HUES64 (cell line): ENCODE data around the gene MRFAP1L1.
"Not testable (repeated sequence)": the region's sequence is repeated elsewhere in the genome, so short reads cannot be mapped to it uniquely, and the experiment has no call there.

Experiments used
- H3K27ac ChIP-seq: 2 replicates; pipeline ENCODE4 v1.7.0; 2013; ENCODE audit warnings: low read depth, low read length, inconsistent platforms
- H3K27me3 ChIP-seq: 2 replicates; pipeline ENCODE4 v1.6.1; 2013; ENCODE audit warnings: mild to moderate bottlenecking, low read length; ENCODE audit not compliant: insufficient read depth
- H3K36me3 ChIP-seq: 2 replicates; pipeline ENCODE4 v1.6.1; 2013; ENCODE audit warnings: mild to moderate bottlenecking, low read length; ENCODE audit not compliant: insufficient read depth
- H3K4me1 ChIP-seq: 2 replicates; pipeline ENCODE4 v1.6.1; 2013; ENCODE audit warnings: mild to moderate bottlenecking, low read length, moderate library complexity; ENCODE audit not compliant: insufficient read depth
- H3K4me3 ChIP-seq: 2 replicates; pipeline ENCODE4 v1.5.1; 2013; ENCODE audit warnings: mild to moderate bottlenecking, low read length, moderate library complexity
- H3K9ac ChIP-seq: 2 replicates; pipeline ENCODE4 v1.6.1; 2013; ENCODE audit warnings: mild to moderate bottlenecking, low read depth, low read length
- H3K9me3 ChIP-seq: 2 replicates; pipeline ENCODE4 v1.6.1; 2013; ENCODE audit warnings: low read depth, low read length; ENCODE audit not compliant: insufficient read depth
- WGBS: fragments of 150-250, 120-280 bp; methylation state at CpG from one replicate; pipeline ENCODE4 v1.1.7; 2013; ENCODE audit warnings: missing lambda C conversion rate; 5-methylcytosine and 5-hydroxymethylcytosine counted together

MRFAP1L1 gene

GRCh38 chr4:6733358-6734164 is 23.9 kb upstream of the MRFAP1L1 start:
- H3K36me3 ChIP-seq, result no peaks in the 10 kb centered on the region
- no peak overlapping the region for H3K27ac ChIP-seq
- no peak overlapping the region for H3K4me3 ChIP-seq
- H3K4me1 ChIP-seq, result no peaks in the 10 kb centered on the region; the same call in 1 of the 2 replicates
- 90% methylated on average over 27 of the region's 27 CpGs for WGBS
- no peaks in the 10 kb centered on the region for H3K27me3 ChIP-seq
- H3K9me3 ChIP-seq, result no peaks in the 10 kb centered on the region
- H3K9ac ChIP-seq, result no peak overlapping the region

DNA sequence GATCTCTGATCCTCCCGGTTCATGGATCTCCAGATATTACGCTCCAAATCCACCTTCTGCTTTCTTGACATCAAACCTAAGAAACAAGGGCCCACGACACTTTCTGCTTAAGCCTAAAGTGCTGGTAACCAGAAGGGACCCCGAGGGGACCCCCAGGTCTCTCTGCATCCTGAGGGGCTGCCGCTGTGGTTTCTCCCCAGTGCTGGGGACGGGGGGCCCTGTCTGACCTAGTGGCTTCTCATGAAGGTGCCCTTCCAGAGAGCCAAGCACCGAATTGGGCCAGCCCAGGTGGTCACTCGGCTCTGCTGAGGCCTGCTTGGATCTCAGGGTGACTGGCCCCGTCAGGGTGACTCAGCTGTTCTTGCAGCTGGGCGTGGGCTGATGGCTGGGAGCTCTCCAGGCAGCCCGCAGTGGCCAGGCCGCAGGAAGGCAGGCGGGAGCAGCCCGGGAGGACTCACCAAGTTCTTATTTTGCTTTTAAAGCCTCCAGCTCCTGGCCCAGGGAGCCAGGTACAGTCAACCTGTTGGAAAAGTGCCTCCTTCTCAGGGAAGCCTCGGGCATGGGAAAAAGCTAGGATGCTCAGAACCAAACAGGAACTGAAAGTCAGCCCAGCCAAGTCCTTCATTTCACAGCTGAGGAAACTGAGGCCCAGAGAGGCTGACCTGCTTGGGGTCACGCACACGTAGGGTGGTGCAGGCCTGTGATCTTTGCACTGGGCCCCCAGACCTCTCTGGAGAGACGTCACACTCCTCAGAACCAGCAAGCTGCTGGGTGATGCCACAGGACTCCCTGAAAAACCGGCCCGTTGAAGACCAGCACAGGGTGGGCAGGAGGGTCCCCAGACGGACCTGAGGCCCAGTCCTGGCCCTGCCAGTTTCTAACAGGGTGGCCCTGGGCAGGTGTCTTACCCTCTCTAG is 23.0 kb upstream of the MRFAP1L1 start:
- Histone ChIP-seq H3K27me3 (no peaks in the 10 kb centered on the region), H3K4me3 (no peak overlapping the region), H3K4me1 (peaks cover 6% of the 10 kb centered on the region; the same call in 1 of the 2 replicates), H3K9me3 (no peaks in the 10 kb centered on the region), H3K27ac (no peak overlapping the region), H3K36me3 (no peaks in the 10 kb centered on the region), H3K9ac (no peak overlapping the region)
- 88% methylated on average over 21 of the region's 21 CpGs for WGBS

GRCh38 chr4:6731780-6732179 is 22.1 kb upstream of the MRFAP1L1 start:
- Histone ChIP-seq H3K9me3 (no peaks in the 10 kb centered on the region), H3K27me3 (no peaks in the 10 kb centered on the region), H3K9ac (no peak overlapping the region), H3K36me3 (no peaks in the 10 kb centered on the region), H3K4me3 (no peak overlapping the region), H3K4me1 (peaks cover 6% of the 10 kb centered on the region; the same call in 1 of the 2 replicates), H3K27ac (no peak overlapping the region)
- 90% methylated on average over 6 of the region's 6 CpGs for WGBS

DNA sequence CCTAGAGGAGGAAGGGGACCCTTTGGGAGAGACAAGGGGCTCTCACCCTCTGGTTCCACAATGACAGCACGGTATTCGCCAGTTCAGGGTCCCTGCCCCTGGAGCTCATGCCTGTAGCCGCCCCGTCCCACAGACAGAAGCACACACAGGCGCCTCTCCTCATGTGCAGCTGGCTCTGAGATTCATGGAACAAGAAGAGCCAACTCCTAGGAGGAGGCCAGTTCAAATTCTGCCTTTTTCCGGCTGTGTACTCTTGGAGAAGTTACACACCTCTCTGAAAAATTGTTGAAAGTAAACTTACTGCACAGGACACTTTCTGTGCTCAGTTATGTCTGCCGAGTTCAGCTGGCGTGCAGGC is 21.6 kb upstream of the MRFAP1L1 start:
- Histone ChIP-seq H3K4me1 (peaks cover 6% of the 10 kb centered on the region; the same call in 1 of the 2 replicates), H3K9ac (no peak overlapping the region), H3K36me3 (no peaks in the 10 kb centered on the region), H3K27ac (no peak overlapping the region), H3K9me3 (no peaks in the 10 kb centered on the region), H3K27me3 (no peaks in the 10 kb centered on the region), H3K4me3 (no peak overlapping the region)
- WGBS, result 94% methylated on average over 8 of the region's 8 CpGs

DNA sequence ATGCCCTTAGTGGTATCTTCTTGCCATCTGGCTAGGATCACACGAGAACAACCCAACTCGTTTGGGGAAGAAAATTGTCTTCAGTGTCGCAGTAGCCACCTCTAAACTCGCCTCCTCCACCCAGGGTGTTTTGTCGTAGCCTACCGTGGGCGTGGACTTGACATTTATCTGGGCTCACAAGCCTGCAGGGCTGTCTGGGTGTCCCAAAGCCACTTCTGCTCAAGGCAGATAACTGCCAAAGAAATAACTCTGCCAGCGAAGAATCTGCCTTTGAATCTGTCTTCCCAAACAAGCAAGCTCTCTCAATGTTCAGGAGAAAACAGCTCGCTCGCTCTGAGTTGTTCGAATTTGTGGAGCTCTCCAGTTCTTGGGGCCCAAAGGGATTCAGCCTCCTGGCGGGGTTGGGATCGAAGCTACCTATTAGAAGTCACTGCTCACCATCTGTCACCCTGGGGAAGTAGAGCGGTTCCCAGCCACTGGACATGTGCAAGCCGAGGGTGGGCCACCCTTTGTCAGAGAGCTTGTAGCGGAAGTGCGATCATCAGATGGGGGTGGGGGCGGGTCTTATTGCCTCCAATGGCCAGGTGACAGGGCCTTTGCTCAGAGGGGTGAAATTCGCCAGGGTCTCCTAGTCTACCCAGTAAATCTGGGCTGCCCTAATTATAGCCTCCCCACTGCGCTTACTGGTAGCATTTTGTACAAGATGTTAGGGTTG is 21.1 kb upstream of the MRFAP1L1 start:
- WGBS, result 85% methylated on average over 20 of the region's 20 CpGs
- Histone ChIP-seq H3K4me1 (peaks cover 6% of the 10 kb centered on the region; the same call in 1 of the 2 replicates), H3K27ac (no peak overlapping the region), H3K36me3 (no peaks in the 10 kb centered on the region), H3K4me3 (no peak overlapping the region), H3K27me3 (no peaks in the 10 kb centered on the region), H3K9me3 (no peaks in the 10 kb centered on the region), H3K9ac (no peak overlapping the region)

- WGBS, result 89% methylated on average over 15 of the region's 15 CpGs
Observed at GRCh38 chr4:6728320-6729029, 18.8 kb upstream of the MRFAP1L1 start.

GRCh38 chr4:6727943-6728250 is 18.2 kb upstream of the MRFAP1L1 start:
- Histone ChIP-seq H3K36me3 (no peaks in the 10 kb centered on the region), H3K4me1 (peaks cover 6% of the 10 kb centered on the region; the same call in 1 of the 2 replicates), H3K9me3 (no peaks in the 10 kb centered on the region), H3K27ac (no peak overlapping the region), H3K9ac (no peak overlapping the region), H3K4me3 (no peak overlapping the region), H3K27me3 (no peaks in the 10 kb centered on the region)
- WGBS, result 44% methylated on average over 3 of the region's 3 CpGs

More at GRCh38 chr4:6728320-6729029, 18.8 kb upstream of the MRFAP1L1 start:
- H3K27me3 ChIP-seq, result no peaks in the 10 kb centered on the region
- H3K4me1 ChIP-seq, result peaks cover 6% of the 10 kb centered on the region; the same call in 1 of the 2 replicates
- no peak overlapping the region for H3K4me3 ChIP-seq
- H3K36me3 ChIP-seq, result no peaks in the 10 kb centered on the region
- no peak overlapping the region for H3K9ac ChIP-seq
- H3K9me3 ChIP-seq, result no peaks in the 10 kb centered on the region
- H3K27ac ChIP-seq, result no peak overlapping the region

DNA sequence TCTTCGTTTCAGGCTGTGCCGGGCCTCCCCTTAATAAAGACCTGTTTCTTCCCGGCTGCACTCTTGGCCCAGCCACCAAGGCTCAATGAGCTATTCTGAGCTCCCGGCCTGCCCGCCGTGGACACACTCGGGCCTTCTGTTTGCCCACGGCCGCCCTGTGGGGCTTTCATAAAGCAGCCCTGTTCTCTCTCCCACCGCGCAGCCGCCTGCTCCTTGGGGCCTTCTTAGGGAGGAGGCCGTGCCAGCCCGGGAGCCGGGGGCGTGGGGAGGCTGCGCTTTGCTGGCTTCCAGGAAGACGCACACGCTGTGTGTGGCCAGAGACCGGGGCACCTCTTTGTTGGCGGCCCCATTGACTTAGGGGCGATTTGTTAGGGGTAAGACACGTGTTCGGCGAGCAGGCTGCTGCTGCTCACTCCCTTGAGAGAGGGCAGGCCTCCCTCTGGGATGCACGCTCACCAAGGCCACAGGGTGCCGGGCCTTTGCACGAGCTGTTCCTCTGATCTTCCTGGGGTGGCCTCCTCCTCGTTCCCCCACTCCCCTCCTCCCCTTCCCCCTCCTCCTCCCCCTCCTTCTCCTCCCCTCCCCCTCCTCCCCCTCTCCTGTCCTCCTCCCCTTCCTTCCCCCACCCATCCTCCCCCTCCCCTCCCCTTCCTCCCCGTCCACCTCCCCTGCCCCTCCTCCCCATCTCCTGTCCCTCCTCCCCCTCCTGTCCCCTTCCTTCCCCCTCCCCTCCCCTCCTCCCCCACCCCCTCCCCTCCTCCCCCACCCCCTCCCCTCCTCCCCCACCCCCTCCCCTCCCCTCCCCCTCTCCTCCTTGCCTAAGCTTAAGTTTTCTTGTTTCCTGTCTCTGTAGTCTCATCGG is 17.6 kb upstream of the MRFAP1L1 start:
- H3K27ac ChIP-seq, result peak overlapping the region; percentile 53; the same call in 1 of the 2 replicates
- H3K9ac ChIP-seq, result 0 out of 2 replicates have a peak overlapping the region, but pooled peaks have one; percentile 2
- H3K9me3 ChIP-seq, result no peaks in the 10 kb centered on the region
- no peak overlapping the region for H3K4me3 ChIP-seq
- 44% methylated on average over 30 of the region's 31 CpGs for WGBS
- H3K36me3 ChIP-seq, result no peaks in the 10 kb centered on the region
- H3K27me3 ChIP-seq, result no peaks in the 10 kb centered on the region
- H3K4me1 ChIP-seq, result peaks cover 6% of the 10 kb centered on the region; the same call in 1 of the 2 replicates

DNA sequence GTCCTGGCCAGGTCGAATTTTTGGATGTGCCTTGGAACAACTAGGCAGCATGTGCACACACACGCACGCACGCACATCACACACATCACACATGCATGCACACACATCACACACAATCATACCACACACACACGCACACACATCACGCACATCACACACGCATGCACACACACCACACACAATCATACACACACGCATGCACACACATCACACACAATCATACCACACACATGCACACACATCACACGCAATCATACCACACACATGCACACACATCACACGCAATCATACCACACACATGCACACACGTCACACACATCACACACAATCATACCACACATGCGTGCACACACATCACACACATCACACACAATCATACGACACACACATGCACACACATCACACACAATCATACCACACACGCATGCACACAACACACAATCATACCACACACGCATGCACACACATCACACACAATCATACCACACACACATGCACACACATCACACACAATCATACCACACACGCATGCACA is 15.8 kb upstream of the MRFAP1L1 start:
- H3K4me3 ChIP-seq, H3K4me1 ChIP-seq, H3K9me3 ChIP-seq, H3K36me3 ChIP-seq, H3K27me3 ChIP-seq, H3K27ac ChIP-seq, H3K9ac ChIP-seq: not testable (repeated sequence)
- WGBS, result 93% methylated on average over 15 of the region's 16 CpGs
